IMR-90 (cell line): Measurements from ENCODE around the gene MMP23B.
A peak's percentile ranks its signal among the peaks of the same experiment; 100 is the strongest.

ENCODE experiments used
- CHD1 ChIP-seq: IDR thresholded peaks from 2 replicates; pipeline ENCODE4 v1.6.1; 2012; ENCODE audit warnings: low read depth, low read length, improper control_type of control experiment
- CTCF ChIP-seq: conservative IDR thresholded peaks from 2 replicates; pipeline ENCODE4 v1.5.1; 2012; ENCODE audit warnings: mild to moderate bottlenecking, low read depth, low read length, improper control_type of control experiment
- MAFK ChIP-seq: IDR thresholded peaks from 2 replicates; pipeline ENCODE4 v1.6.1; 2012; ENCODE audit warnings: low read depth, low read length, improper control_type of control experiment
- POLR2A ChIP-seq: IDR thresholded peaks from 2 replicates; pipeline ENCODE4 v1.6.1; 2012; ENCODE audit warnings: mild to moderate bottlenecking, low read depth, low read length
- USF2 ChIP-seq: fragments of 150-350 bp; IDR thresholded peaks from 2 replicates; pipeline ENCODE4 v1.6.1; 2017; ENCODE audit warnings: mild to moderate bottlenecking, antibody characterized with exemption, low read length, low read depth

GRCh38 chr1:1678581-1679380, 46.8 kb downstream of the MMP23B start:
- TF ChIP-seq POLR2A = no peak
- TF ChIP-seq MAFK = no peak
- no peak for TF ChIP-seq CHD1
- no peak for TF ChIP-seq USF2
- peak; percentile 28; the same call in 1 of the 2 replicates for TF ChIP-seq CTCF
